Daoy (cell line): ENCODE data around the gene FILIP1L. TPM values are rescaled to one million over a fixed set of nuclear protein-coding genes. Genes with fewer than 3 reads are reported as not detected.
A peak's percentile ranks its signal among the peaks of the same experiment; 100 is the strongest.

Experiments
- DNase-seq: peaks from one replicate; pipeline ENCODE4 v3.0.0-alpha.2; 2015; ENCODE audit warnings: low read depth
- total RNA-seq: library from RNA; depleted of rRNA; stranded (reverse); fragments of >200 nt; shearing (Covaris generic); gene quantifications from 2 replicates; pipeline ENCODE4 v1.2.3, GENCODE V29; 2014; rRNA removed

FILIP1L gene
- total RNA-seq = 26.5 and 29.0 TPM in 2 replicates

DNA sequence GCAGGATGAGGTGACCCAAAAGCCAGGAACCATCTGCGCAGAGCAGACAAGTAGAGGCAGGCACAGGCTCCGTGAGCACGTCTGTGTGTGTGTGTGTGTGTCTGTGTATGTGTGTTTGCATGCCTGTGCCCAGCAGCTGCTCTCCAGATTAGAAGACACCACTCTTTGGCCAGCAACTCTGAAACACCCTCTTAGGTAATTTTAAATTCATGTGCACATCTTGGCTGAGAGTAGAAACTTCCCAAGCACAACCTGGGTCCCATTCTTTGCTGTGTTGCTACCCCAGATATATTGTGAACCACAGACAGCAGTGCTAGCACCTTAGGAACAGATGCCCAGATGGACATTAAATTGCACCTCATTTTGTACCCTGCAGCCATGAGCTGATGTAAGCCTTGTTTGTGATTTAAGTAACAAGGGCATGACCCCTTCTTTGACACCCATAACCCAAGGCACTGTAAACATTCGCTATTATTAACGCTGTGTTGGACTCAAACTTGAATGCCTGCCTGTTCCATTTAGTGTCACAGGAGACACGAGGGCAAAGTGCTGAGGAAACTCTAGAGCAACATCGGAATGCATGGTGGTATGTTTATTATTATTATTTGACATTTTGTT is at the start of gene FILIP1L:
Gene FILIP1L (minus strand): TSS at position 89 of the 618 bp plus-strand sequence.
- DNase-seq = no peak

DNA sequence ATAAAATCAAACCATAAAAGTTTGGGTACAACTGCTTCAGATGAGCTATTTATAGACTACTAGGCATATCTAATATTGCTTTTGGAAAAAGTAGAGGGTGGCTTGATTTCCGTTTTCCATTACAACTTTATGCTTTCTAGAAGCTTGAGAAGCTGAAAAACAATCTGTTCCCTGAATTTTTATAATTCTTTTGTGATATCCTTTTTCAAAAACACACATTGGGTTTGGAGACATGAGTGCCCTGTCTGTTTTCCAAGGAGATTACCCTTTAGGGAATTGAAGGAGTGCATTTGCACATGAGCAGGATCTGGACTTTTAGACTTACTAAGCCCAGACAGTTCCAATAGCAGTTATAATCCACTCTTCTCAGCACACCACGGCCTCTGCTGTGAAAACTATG is 49.5 kb upstream of the FILIP1L start:
- no peak for DNase-seq

DNA sequence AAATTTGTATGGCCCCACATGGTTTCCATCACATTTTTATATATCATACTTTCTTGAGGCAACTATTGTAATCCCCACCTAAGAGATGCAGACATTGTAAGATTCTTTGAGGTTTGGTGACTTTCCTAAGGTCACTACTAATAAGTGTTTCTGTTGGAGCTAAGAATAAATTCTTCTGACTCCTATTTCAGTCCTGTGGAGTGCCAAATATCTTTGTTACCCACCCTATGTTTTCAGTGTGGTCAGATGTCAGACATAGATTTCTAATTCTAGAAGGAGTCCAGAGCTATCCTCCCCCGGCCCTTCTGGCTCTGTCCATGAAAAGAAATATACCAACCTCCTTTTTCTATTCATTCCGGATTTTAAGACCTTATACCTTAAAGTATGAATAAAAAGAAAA is 46.2 kb upstream of the FILIP1L start:
- no peak for DNase-seq

DNA sequence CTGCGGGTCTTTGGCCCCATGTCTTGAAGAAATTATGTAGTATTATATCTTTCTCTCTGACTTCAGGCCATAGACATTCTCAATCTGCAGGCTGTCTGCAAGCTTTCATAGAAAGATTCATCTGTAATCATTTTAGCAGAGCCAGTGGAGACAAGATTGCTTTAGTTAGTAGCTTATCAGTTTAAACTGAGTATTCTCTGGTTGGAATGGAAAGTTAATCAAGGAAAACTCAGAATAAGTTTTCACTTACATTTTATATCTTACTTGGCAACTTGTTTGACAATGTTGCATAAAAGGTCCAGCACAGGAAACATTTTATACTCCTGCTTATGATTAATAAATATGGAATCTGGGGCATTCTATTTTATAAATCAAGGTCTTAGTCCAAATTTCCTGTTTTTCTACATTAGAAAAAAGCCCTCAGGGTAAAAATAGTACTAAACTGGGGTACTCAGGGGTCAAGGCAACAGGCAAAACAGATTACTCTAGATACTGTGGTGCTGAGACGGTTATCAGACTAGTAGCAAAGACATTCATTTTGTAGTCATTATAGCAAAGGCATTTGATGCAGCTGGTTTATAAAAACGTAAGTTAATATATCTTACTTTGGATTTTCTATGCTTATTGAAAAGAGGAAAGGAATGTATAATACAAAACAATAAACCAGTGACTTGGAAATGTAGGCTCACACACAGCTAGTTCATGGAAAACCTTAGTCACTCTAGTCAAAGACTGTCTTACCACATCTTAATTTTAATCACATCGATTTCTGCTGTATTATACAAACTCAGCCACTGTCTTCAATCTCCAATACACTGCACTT is 45.2 kb upstream of the FILIP1L start:
- DNase-seq = no peak

DNA sequence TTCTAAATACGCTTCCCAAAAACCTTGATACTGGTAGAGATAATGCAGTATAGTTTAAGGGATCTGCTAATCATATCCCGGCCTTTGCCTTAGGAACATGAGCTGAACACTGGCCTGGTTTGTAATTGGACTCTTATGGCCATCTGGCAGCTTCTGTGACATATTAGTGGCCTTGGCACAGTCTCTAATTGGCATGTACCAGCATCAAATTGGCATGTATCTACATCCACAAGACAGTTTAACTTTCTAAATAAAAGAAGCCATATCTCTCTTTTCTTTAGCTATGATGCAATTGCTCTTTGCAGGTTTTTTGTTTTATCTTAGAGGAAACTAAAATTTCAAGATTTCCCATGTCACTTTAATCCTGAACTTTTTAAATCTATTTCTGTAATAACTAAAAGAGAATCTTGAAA is 44.6 kb upstream of the FILIP1L start:
- DNase-seq = no peak

DNA sequence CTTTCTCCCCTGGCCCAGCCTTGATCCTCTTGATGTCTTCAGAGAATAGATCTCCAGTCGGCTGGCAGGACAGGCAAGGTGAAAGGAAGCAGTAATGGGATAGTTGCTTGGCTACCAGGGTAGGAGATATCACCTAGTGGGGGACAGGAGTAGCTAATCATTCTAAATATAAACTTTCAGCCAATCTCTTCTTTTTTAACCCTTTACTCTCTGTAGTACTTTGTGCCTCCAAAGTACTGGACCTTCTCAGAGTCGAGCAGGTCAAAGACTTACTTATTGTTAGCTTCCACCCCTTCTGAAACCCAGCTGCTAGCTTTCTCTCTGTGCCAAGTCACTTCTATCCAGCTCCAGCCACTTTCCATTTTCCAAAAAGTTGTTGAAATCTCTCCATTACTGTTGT is 43.4 kb upstream of the FILIP1L start:
- DNase-seq = no peak

DNA sequence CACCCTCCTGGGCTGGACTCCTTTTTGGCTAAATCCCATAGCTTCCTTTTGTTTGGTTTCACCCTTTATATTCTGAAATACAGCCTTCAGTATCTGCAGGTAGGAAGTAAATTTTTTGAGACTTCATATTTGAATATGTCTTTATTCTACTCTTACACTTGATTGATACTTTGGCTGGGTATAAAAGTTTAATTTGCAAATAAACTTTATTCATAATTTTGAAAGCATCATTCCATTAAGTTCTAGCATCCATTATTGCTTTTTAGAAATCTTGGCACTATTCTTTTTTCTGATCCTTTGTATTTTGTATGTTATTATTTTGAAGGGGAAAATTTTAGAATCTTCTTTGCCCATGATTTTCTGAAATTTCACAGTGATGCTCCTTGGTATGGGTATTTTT is 41.3 kb upstream of the FILIP1L start:
- no peak for DNase-seq

DNA sequence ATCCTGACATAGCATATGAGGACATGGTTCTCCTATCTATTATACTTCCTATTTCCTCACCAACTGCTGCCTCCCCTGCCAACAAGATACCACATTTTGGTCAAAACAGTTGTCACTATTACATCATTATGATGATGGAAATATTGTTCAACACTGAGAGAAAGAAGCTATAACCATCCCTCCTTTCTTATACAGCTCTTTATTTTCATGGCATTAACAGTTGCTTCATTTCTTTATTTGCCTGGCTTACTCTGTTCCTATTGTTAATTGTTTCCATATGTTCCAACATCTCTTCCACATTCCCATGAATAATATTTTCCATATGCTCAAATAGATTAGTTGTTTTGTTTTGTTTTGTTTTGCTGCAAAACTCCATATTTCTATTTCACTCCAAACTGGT is 40.8 kb upstream of the FILIP1L start:
- DNase-seq = no peak

DNA sequence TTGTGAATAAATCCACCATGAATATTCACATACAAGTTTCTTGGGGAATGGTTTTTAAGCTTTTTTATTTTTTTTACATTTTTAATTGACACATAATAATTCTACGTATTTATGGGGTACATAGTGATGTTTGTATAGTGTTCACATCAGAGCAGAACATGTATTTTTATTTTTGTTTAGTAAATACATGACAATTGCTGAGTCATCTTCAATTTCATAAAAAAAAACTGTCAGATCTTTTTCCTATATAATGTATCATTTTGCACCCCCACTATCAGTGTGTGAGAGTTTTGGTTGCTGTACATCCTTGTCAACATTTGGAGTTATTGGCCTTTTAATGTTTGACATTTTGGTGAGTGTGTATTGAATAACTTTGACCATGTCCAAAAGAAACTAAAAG is 39.9 kb upstream of the FILIP1L start:
- no peak for DNase-seq

DNA sequence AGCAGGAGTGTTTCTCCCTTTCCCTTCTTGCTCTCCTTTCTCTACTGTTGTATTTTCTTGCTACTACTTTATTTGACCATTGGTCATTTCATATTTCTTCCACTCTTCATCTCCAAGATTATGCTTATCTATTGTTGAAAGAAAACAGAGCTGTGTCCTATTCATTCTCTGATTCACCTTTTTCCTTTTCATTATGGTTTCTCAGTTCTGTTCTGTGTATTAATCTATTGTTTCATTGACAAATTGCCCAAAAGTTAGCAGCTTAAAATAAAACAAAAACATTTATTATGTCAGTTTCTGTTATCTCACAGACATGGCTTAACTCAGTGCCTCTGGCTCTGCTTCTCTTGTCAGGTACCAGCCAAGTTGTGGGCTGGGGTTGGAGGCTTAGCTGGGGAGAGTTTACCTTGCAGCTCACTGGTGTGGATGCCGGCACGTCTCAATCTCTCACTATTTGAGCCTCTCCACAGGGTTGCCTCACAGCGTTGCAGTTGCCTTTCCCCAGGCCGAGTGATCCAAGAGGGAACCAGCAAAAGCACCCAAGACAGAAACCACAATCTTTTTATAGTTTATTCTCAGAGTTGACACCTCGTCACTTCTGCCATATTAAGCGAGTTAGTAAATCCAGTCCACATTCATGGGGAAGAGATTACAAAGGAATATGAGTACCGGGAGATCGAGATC is 36.9 kb upstream of the FILIP1L start:
- no peak for DNase-seq

DNA sequence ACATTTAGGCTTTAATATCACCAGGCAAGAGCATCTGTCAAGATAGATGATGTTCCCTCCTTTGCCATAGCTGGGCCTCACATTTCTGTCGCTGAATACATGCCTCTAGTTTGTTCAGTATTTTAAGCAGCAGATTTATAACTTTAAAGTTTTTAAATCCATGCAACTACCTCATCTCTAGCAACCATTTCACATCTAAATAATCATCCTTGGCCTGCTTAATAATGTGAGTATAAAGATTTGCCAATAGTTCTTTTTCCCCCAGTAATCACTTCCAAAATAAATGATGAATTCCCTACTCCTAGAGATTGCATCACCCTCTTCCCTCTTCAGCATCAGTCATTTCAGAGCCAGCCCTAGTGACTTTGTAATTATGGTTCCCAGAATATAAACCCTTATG is 36.2 kb upstream of the FILIP1L start:
- no peak for DNase-seq

DNA sequence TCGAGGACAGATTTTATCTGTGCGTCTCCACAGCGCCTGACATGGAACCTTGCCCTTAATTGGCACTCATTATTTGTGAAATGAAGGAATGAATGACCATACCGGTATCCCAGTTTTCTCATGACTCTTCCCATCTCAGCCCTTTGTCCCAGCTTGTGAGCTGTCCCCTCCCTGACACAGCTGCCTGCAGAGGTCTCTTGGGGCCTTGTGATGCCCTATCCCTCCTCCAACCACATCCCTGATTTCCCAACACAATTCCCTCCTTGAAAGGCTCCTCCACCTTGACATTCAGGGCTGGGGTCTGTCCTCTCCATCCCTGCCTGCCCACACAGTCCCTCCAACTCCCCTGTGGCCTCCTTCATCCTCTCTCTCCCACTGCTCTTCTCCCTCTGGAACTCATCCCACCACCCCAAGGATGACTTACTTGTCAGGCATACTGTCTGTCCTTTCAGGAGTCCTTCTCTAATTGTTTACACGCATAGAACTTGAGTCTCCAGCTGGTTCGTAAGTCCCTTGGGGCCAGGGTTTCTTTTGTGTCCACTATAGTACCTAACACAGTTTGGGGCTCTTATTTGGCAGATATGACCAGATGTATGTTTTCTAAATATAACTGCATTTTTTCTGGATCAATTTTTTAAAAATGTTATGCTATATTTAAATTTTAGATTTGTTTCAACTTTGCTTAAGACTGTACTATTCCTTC is 35.6 kb upstream of the FILIP1L start:
- no peak for DNase-seq

DNA sequence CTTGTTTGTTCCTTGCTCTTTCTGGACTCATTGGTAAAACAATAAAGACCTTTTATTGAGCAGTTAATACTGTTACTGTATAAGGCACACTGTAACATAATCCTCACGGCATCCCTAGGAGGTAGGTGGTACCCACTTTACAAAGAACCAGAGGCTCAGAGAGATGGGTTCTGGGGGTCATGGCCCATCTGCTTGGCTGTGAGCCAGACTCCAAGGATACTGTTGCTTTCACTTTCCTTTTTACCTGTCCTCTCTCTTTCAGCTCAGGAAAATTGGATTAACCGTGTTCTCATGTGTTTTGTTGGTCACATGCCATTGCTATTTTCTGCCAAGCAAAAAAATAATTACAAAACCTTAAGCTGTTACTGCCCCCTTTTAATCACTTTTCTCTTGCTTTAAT is 34.8 kb upstream of the FILIP1L start:
- peak; percentile 15 for DNase-seq

DNA sequence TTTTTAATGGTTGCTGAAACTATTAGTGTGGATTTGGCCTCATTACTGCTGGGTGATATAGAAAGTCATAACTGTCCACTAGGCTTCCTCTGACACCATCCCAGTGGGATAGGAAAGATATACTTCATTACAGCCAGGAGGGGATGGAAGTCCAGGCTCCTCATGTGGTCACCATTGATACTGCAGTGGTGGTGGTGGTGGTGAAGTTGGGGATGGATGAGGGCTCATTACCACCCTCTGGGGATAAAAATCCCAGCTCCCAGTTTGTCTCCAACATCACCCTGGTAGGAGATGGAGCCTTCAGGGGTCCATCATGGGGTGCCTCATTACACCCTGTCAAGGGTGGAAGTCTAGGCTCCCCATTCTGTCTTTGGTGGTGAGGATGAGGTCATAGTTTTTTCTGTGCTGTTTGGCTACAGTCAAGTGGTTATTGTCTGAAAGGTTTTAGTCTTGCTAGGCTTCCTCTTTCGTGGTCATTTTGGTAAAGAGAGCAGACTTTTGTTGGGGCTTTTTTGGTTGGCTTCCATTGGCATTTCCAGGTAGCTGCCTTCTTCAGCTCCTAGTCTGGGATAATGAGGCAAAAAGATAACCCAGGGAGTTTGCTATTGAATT is 30.1 kb upstream of the FILIP1L start:
- no peak for DNase-seq

DNA sequence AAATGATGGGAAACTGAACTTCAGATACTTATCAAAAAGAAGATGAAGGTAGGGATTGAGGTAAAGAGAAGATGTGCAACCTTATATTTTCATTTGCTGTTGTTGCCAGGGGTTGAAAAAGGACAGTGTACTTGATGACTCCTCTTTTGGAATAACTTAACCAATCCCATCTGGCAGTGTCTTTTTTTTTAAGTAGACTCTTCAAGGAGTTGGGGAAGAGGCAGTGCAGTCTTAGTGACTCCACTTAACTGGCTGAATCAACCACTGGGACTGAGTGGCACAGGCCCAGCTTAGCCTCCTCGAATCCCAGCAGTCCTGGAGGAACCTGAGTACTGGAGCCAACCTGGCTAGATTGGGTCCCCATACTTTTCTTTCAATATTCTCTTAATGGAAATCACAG is 27.3 kb upstream of the FILIP1L start:
- DNase-seq = no peak

DNA sequence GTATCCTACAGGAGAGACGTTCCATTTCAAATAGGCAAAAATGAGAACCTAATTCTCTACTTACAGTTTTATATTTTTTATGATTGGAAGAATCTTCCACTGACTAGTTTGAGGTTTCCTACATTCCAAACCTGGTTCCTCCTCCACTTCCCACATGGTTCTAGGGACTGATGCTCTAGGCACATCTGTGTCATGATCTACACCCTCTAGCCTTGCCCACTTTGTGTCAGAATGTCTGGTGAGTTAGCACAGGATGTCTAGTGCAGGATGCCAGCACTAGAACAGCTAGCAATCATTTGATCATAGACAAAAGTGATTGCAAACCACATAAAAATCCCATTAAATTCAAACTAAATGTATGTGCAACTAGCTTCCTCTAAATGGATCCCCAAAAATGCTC is 26.7 kb upstream of the FILIP1L start:
- no peak for DNase-seq

DNA sequence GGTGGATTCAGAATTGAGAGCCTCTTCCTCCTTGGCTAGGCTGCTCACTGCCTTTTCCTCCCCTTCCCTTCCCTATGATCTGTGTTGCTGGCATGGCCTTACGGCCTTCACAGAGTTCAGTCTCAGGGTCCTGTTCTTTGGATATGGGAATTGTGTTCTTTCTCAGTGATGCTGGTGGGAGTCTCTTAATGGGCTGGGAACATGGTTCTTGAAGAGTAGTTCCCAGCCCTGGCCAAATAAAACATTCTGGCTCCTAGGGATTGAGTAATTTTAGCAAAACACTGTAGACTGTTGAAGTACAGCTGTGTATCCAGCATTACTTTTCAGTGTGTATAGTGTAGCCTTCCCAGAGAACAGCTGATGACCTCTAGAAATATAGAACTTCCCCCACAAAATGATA is 22.6 kb upstream of the FILIP1L start:
- no peak for DNase-seq

DNA sequence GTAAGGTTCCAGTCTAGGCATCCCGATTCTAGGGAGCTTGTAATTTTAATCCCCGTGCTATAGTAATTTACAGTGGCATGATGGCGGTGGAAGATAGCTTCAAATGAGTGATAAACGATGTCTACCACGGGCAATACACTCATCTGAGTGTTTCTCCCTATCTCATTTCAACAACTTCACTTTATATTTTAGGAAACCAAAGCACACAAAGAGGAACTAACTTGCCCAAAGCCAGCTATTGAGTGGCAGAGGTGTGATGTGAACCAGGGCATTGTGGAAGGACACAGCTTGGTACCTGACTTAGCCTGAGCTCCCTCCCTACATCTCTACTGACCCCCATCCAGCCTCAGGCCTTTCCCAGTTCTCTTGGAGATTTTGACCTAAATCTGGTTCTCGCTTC is 16.9 kb upstream of the FILIP1L start:
- no peak for DNase-seq

DNA sequence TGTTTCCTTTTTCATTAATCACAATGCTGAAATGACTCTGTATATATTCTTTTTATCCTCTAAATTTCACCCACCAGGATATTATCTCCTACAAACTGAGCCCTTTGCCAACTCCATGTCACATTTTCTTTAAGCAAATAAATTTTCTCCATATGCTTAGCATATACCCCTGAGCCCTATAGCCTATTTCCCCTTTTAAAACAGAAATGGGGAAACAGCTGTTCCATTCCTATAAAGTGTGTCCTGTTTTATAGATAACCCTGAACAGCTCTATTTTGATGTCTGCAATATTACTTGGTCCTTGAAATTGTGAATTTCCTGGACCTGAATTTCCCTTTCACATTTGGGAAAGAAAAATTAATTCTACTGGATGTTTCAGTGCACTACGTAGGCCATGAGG is 15.6 kb upstream of the FILIP1L start:
- no peak for DNase-seq

DNA sequence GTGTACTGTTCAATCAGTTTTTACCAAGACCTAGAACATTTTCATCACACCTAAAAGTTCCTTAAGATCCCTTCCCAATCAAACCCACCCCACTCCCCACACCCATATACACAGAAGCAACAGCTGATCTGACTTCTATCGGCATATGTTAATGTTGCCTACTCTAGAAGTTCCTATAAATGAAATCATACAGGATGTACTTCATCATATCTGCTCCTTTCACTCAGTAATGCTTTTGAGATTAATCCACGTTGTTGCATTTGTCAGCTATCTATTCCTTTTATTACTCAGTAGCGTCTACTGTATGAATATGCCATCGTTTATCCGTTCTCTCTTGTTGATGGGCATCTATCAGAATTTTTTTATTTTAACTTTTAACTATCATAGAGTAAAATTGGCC is 14.3 kb upstream of the FILIP1L start:
- DNase-seq = no peak

DNA sequence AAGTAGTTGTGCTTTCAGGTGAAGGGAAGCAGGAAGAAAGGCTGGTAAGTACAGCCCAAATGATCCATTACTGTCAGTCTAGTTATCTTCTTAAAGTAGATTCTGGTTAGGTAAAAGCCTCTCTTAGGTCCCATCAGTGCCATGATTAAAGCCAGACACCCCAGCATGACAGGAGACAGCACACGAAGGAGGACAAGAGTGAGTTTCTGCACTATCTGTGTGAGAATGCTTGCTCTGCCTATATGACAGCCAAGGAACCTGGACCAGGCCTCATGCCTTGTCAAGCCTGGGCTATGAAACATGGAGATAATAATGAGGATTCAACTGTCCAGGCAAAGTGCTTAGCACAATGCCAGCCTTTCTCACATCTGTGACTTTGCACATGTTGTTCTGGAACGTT is 13.5 kb upstream of the FILIP1L start:
- no peak for DNase-seq
